T-helper 2 cell treated with Interferon-gamma antibody and Interleukin-4, amounts not matched to agents 5 μg/mL and 100 μg/mL, for 36 hours (primary cell): ENCODE measurements around the gene SENP6.
A peak's percentile ranks its signal among the peaks of the same experiment; 100 is the strongest.
"Not testable (repeated sequence)": the region's sequence is repeated elsewhere in the genome, so short reads cannot be mapped to it uniquely, and the experiment has no call there.

Source experiments
- DNase-seq: peaks from one replicate; pipeline ENCODE4 v3.0.0; 2021; ENCODE audit warnings: low spot score
- H3K27ac Mint-ChIP-seq: one replicate; pipeline ENCODE4 v1.8.0; 2021; ENCODE audit warnings: mild to moderate bottlenecking, mixed read lengths
- H3K27me3 Mint-ChIP-seq: one replicate; pipeline ENCODE4 v1.8.0; 2021; ENCODE audit warnings: low read depth, mixed read lengths
- H3K36me3 Mint-ChIP-seq: one replicate; pipeline ENCODE4 v1.8.0; 2021; ENCODE audit warnings: low read depth, mixed read lengths
- H3K4me1 Mint-ChIP-seq: one replicate; pipeline ENCODE4 v1.8.0; 2021; ENCODE audit warnings: low read depth, mixed read lengths
- H3K4me3 Mint-ChIP-seq: one replicate; pipeline ENCODE4 v1.8.0; 2022; ENCODE audit warnings: mild to moderate bottlenecking, moderate library complexity, mixed read lengths
- H3K9me3 Mint-ChIP-seq: one replicate; pipeline ENCODE4 v1.8.0; 2021; ENCODE audit warnings: mixed read lengths

SENP6 gene

GRCh38 chr6:75601304-75602245, at the start of gene SENP6:
Gene SENP6, plus strand, starts transcription at chr6:75601880. Its CDS starts 645 bp downstream, at chr6:75602525.
- H3K4me1 Mint-ChIP-seq = peaks cover 40% of the 10 kb centered on the region
- H3K4me3 Mint-ChIP-seq = peak within 1 kb of the TSS; percentile 99

GRCh38 chr6:75556240-75556639, 45.4 kb upstream of the SENP6 start:
- Mint-ChIP-seq H3K27me3 (peaks cover 16% of the 10 kb centered on the region), H3K9me3 (no peaks in the 10 kb centered on the region), H3K4me1 (peaks cover 8% of the 10 kb centered on the region), H3K36me3 (no peaks in the 10 kb centered on the region), H3K27ac (no peak overlapping the region), H3K4me3 (no peak overlapping the region)
- DNase-seq = no peak

More at GRCh38 chr6:75601304-75602245, at the start of gene SENP6:
- H3K9me3 Mint-ChIP-seq = no peaks in the 10 kb centered on the region
- peak within 1 kb of the TSS; percentile 98 for H3K27ac Mint-ChIP-seq
- peak; percentile 70 for DNase-seq
- peaks cover 16% of the 10 kb centered on the region for H3K36me3 Mint-ChIP-seq
- no peaks in the 10 kb centered on the region for H3K27me3 Mint-ChIP-seq

- H3K9me3 Mint-ChIP-seq = no peaks in the 10 kb centered on the region
- DNase-seq = no peak
- peaks cover 18% of the 10 kb centered on the region for H3K27me3 Mint-ChIP-seq
- no peak overlapping the region for H3K27ac Mint-ChIP-seq
- H3K36me3 Mint-ChIP-seq = no peaks in the 10 kb centered on the region
- no peak overlapping the region for H3K4me3 Mint-ChIP-seq
- H3K4me1 Mint-ChIP-seq = peaks cover 3% of the 10 kb centered on the region
These were observed 44.6 kb upstream of the SENP6 start for GRCh38 chr6:75557068-75557467.

GRCh38 chr6:75563032-75563431, 38.6 kb upstream of the SENP6 start:
- Mint-ChIP-seq H3K9me3 (peaks cover 20% of the 10 kb centered on the region), H3K36me3 (no peaks in the 10 kb centered on the region), H3K4me3 (no peak overlapping the region), H3K27me3 (peaks cover 35% of the 10 kb centered on the region), H3K27ac (no peak overlapping the region), H3K4me1 (no peaks in the 10 kb centered on the region)
- no peak for DNase-seq

- Mint-ChIP-seq H3K27ac (no peak overlapping the region), H3K36me3 (no peaks in the 10 kb centered on the region), H3K4me1 (no peaks in the 10 kb centered on the region), H3K27me3 (peaks cover 24% of the 10 kb centered on the region), H3K4me3 (no peak overlapping the region), H3K9me3 (peaks cover 20% of the 10 kb centered on the region)
- DNase-seq = no peak
These were observed 35.4 kb upstream of the SENP6 start for GRCh38 chr6:75566137-75566767.

- Mint-ChIP-seq H3K36me3 (no peaks in the 10 kb centered on the region), H3K4me3 (no peak overlapping the region), H3K4me1 (no peaks in the 10 kb centered on the region), H3K27ac (no peak overlapping the region), H3K27me3 (peaks cover 19% of the 10 kb centered on the region), H3K9me3 (peaks cover 20% of the 10 kb centered on the region)
- DNase-seq = no peak
These were observed 33.6 kb upstream of the SENP6 start for GRCh38 chr6:75568100-75568499.

- H3K27me3 Mint-ChIP-seq = peaks cover 22% of the 10 kb centered on the region
- H3K4me3 Mint-ChIP-seq = no peak overlapping the region
- peaks cover 20% of the 10 kb centered on the region for H3K9me3 Mint-ChIP-seq
- H3K36me3 Mint-ChIP-seq = no peaks in the 10 kb centered on the region
- no peak overlapping the region for H3K27ac Mint-ChIP-seq
- H3K4me1 Mint-ChIP-seq = no peaks in the 10 kb centered on the region
- DNase-seq = no peak
These were observed 32.7 kb upstream of the SENP6 start for GRCh38 chr6:75568965-75569364.

- not testable (repeated sequence) for DNase-seq, H3K4me1 Mint-ChIP-seq, H3K4me3 Mint-ChIP-seq, H3K27ac Mint-ChIP-seq, H3K36me3 Mint-ChIP-seq
- H3K27me3 Mint-ChIP-seq = peaks cover 13% of the 10 kb centered on the region
- H3K9me3 Mint-ChIP-seq = peaks cover 13% of the 10 kb centered on the region
These were observed 31.0 kb upstream of the SENP6 start for GRCh38 chr6:75570671-75571070.

GRCh38 chr6:75572072-75572471, 29.6 kb upstream of the SENP6 start:
- no peak for DNase-seq
- Mint-ChIP-seq H3K36me3 (no peaks in the 10 kb centered on the region), H3K27me3 (peaks cover 10% of the 10 kb centered on the region), H3K27ac (no peak overlapping the region), H3K9me3 (peaks cover 4% of the 10 kb centered on the region), H3K4me1 (no peaks in the 10 kb centered on the region), H3K4me3 (no peak overlapping the region)

GRCh38 chr6:75579951-75580350, 21.7 kb upstream of the SENP6 start:
- Mint-ChIP-seq H3K27ac (no peak overlapping the region), H3K4me1 (peaks cover 7% of the 10 kb centered on the region), H3K27me3 (peaks cover 9% of the 10 kb centered on the region), H3K4me3 (no peak overlapping the region), H3K36me3 (no peaks in the 10 kb centered on the region), H3K9me3 (peaks cover 14% of the 10 kb centered on the region)
- no peak for DNase-seq

GRCh38 chr6:75581231-75581630, 20.4 kb upstream of the SENP6 start:
- no peak overlapping the region for H3K27ac Mint-ChIP-seq
- H3K36me3 Mint-ChIP-seq = no peaks in the 10 kb centered on the region
- peaks cover 7% of the 10 kb centered on the region for H3K4me1 Mint-ChIP-seq
- H3K27me3 Mint-ChIP-seq = peaks cover 6% of the 10 kb centered on the region
- H3K9me3 Mint-ChIP-seq = peaks cover 14% of the 10 kb centered on the region
- H3K4me3 Mint-ChIP-seq = no peak overlapping the region
- DNase-seq = no peak

GRCh38 chr6:75584552-75584951, 17.1 kb upstream of the SENP6 start:
- H3K4me3 Mint-ChIP-seq, H3K27ac Mint-ChIP-seq, H3K36me3 Mint-ChIP-seq, H3K4me1 Mint-ChIP-seq, H3K27me3 Mint-ChIP-seq, DNase-seq: not testable (repeated sequence)
- peaks cover 14% of the 10 kb centered on the region for H3K9me3 Mint-ChIP-seq

- no peaks in the 10 kb centered on the region for H3K36me3 Mint-ChIP-seq
- H3K27ac Mint-ChIP-seq = no peak overlapping the region
- H3K4me1 Mint-ChIP-seq = no peaks in the 10 kb centered on the region
- no peak overlapping the region for H3K4me3 Mint-ChIP-seq
- no peak for DNase-seq
- no peaks in the 10 kb centered on the region for H3K27me3 Mint-ChIP-seq
- H3K9me3 Mint-ChIP-seq = peaks cover 7% of the 10 kb centered on the region
These were observed 12.7 kb upstream of the SENP6 start for GRCh38 chr6:75588948-75589347.

GRCh38 chr6:75590370-75590769, 11.3 kb upstream of the SENP6 start:
- no peaks in the 10 kb centered on the region for H3K9me3 Mint-ChIP-seq
- H3K4me1 Mint-ChIP-seq = no peaks in the 10 kb centered on the region

More at GRCh38 chr6:75590370-75590769, 11.3 kb upstream of the SENP6 start:
- no peaks in the 10 kb centered on the region for H3K36me3 Mint-ChIP-seq
- no peaks in the 10 kb centered on the region for H3K27me3 Mint-ChIP-seq
- H3K4me3 Mint-ChIP-seq = no peak overlapping the region
- no peak for DNase-seq
- H3K27ac Mint-ChIP-seq = no peak overlapping the region
